A673 (cell line): Measurements from ENCODE around the gene ZDHHC8.
A peak's percentile ranks its signal among the peaks of the same experiment; 100 is the strongest.

Source experiments
- CTCF ChIP-seq: fragments of 300-800, 200-600 bp; sonication (generic); conservative IDR thresholded peaks from 2 replicates; pipeline ENCODE4 v1.5.1; 2017; ENCODE audit warnings: low read depth, mild to moderate bottlenecking, antibody characterized with exemption, low read length, moderate library complexity, mixed read lengths
- EZH2 ChIP-seq: fragments of 200-600 bp; sonication (generic); IDR thresholded peaks from 2 replicates; pipeline ENCODE4 v1.6.1; 2017; ENCODE audit warnings: borderline replicate concordance, low read depth, mild to moderate bottlenecking, mixed read lengths, antibody characterized with exemption, low read length; ENCODE audit not compliant: poor library complexity, severe bottlenecking

- TF ChIP-seq CTCF = peak; percentile 97
- no peak for TF ChIP-seq EZH2
Measured at GRCh38 chr22:20156611-20157429, 25.2 kb downstream of the ZDHHC8 start.
